HCT116 (cell line): Measurements from ENCODE around the gene SUMO4. TPM values are rescaled to one million over a fixed set of nuclear protein-coding genes. Genes with fewer than 3 reads are reported as not detected.

Experiments used
- ATAC-seq: fragments of 200-7000 bp; cut with Tn5 transposase; 2 replicates; pipeline ENCODE4 v1.9.1; 2020; ENCODE audit warnings: mild to moderate bottlenecking, moderate library complexity
- BruUV-seq: library from RNA; stranded (reverse); fragments of 400-500 nt; replicated peaks from 2 replicates; lab custom pipeline; 2021; lab: Mats Ljungman, UMichigan
- CTCF ChIA-PET: fragments of 300-600 bp; sonication (Branson Sonifier 250); formaldehyde crosslinking; loops from one replicate; lab custom pipeline; 2021; ENCODE audit warnings: antibody characterized with exemption; lab: Charles Lee
- POLR2A ChIA-PET: fragments of 300-600, 350-600 bp; sonication (Branson Sonifier 250); formaldehyde crosslinking; loops from one replicate; lab custom pipeline; 2021; ENCODE audit warnings: antibody characterized with exemption; lab: Charles Lee
- RAD21 ChIA-PET, 2 experiments: fragments of 300-600 bp; sonication (Branson Sonifier 250); formaldehyde crosslinking; loops; one replicate each; lab custom pipeline; 2023; ENCODE audit warnings: low total read pairs in 2 of 2; ENCODE audit not compliant: uncharacterized antibody in 2 of 2, unreplicated experiment in 2 of 2, low non-redundant PET in 1 of 2; lab: Charles Lee
- DNase-seq: peaks from one replicate; pipeline ENCODE4 v3.0.0-alpha.2; 2010; ENCODE audit warnings: low read depth, low spot score
- H2AFZ ChIP-seq: fragments of 200-600 bp; shearing (Covaris generic), sonication (generic); 2 replicates; pipeline ENCODE4 v1.6.1; 2017; ENCODE audit warnings: low read depth, mixed run types, mixed read lengths, antibody characterized with exemption, low read length; ENCODE audit not compliant: poor library complexity, severe bottlenecking
- H3K27ac ChIP-seq: 2 replicates; pipeline ENCODE4 v1.5.1; 2012; ENCODE audit warnings: low read depth, low read length
- H3K27me3 ChIP-seq: fragments of 200-600 bp; sonication (generic); 2 replicates; pipeline ENCODE4 v1.6.1; 2016; ENCODE audit warnings: mixed run types, low read length, mixed read lengths; ENCODE audit not compliant: insufficient read depth
- H3K36me3 ChIP-seq, 2 experiments: fragments of 200-500 bp in 1 of 2; fragments of 200-600 bp in 1 of 2; sonication (Bioruptor generic) in 1 of 2; sonication (generic) in 1 of 2; 2 replicates each; pipeline versions ENCODE4 v1.5.1 to v1.6.1; 2014 to 2016; ENCODE audit warnings: low read length in 2 of 2, inconsistent platforms in 1 of 2, mixed read lengths in 1 of 2, mixed run types in 1 of 2; ENCODE audit not compliant: insufficient read depth in 2 of 2, control insufficient read depth in 1 of 2
- H3K4me1 ChIP-seq, 2 experiments: fragments of 200-600 bp in 1 of 2; sonication (generic) in 1 of 2; 2 replicates each; pipeline versions ENCODE4 v1.5.1 to v1.6.1; 2012 to 2017; ENCODE audit warnings: low read length in 2 of 2, inconsistent platforms in 1 of 2, mild to moderate bottlenecking in 1 of 2, mixed read lengths in 1 of 2, mixed run types in 1 of 2, moderate library complexity in 1 of 2; ENCODE audit not compliant: insufficient read depth in 2 of 2, control insufficient read depth in 1 of 2
- H3K4me2 ChIP-seq: fragments of 200-600 bp; sonication (generic); 2 replicates; pipeline ENCODE4 v1.6.1; 2017; ENCODE audit warnings: mixed run types, low read length, mixed read lengths
- H3K4me3 ChIP-seq, 2 experiments: fragments of 200-600 bp in 1 of 2; sonication (generic) in 1 of 2; replicated peaks in 1 of 2; 2 replicates each; pipeline ENCODE4 v1.5.1; 2011 to 2016; ENCODE audit warnings: low read length in 2 of 2, control low read depth in 1 of 2, low read depth in 1 of 2, mild to moderate bottlenecking in 1 of 2, mixed read lengths in 1 of 2, mixed run types in 1 of 2
- H3K79me2 ChIP-seq: fragments of 200-600 bp; sonication (generic); 2 replicates; pipeline ENCODE4 v1.6.1; 2017; ENCODE audit warnings: mild to moderate bottlenecking, mixed run types, low read length, moderate library complexity, mixed read lengths; ENCODE audit not compliant: insufficient read depth
- H3K9ac ChIP-seq: fragments of 200-600 bp; sonication (generic); 2 replicates; pipeline ENCODE4 v1.6.1; 2016; ENCODE audit warnings: low read length, mixed read lengths
- H3K9me2 ChIP-seq: fragments of 200-600 bp; sonication (generic), shearing (Covaris generic); 2 replicates; pipeline ENCODE4 v1.6.1; 2017; ENCODE audit warnings: mixed run types, mild to moderate bottlenecking, moderate library complexity; ENCODE audit not compliant: insufficient read depth
- H3K9me3 ChIP-seq, 2 experiments: fragments of 200-500 bp in 1 of 2; fragments of 200-600 bp in 1 of 2; sonication (Bioruptor generic) in 1 of 2; sonication (generic) in 1 of 2; 2 replicates each; pipeline ENCODE4 v1.6.1; 2014 to 2017; ENCODE audit warnings: low read length in 2 of 2, mixed read lengths in 2 of 2, inconsistent platforms in 1 of 2, low read depth in 1 of 2, mild to moderate bottlenecking in 1 of 2, mixed run types in 1 of 2, moderate library complexity in 1 of 2; ENCODE audit not compliant: control insufficient read depth in 1 of 2, insufficient read depth in 1 of 2
- H4K20me1 ChIP-seq: fragments of 200-600 bp; sonication (generic), shearing (Covaris generic); 2 replicates; pipeline ENCODE4 v1.6.1; 2017; ENCODE audit warnings: mixed run types, mild to moderate bottlenecking, moderate library complexity; ENCODE audit not compliant: insufficient read depth
- CEBPB ChIP-seq: IDR thresholded peaks from 2 replicates; pipeline ENCODE4 v1.6.1; 2012; ENCODE audit warnings: low read depth
- POLR2AphosphoS5 ChIP-seq: IDR thresholded peaks from 2 replicates; pipeline ENCODE4 v1.6.1; 2011; ENCODE audit warnings: mild to moderate bottlenecking, low read depth, low read length, moderate library complexity
- ZFX ChIP-seq: fragments of 450-650 bp; IDR thresholded peaks from 2 replicates; pipeline ENCODE4 v1.6.1; 2017
- intact Hi-C: fragments of 100-400 bp; cut with micrococcal nuclease; formaldehyde crosslinking; loops from 2 replicates; pipeline ENCODE4 v1.10.0; 2022
- total RNA-seq: library from RNA; stranded (reverse); gene quantifications from one replicate; pipeline ENCODE4 v1.2.1, GENCODE V29; 2021; ENCODE audit not compliant: unreplicated experiment
- TF ChIP-seq, protein P1 (sequence below), 3 experiments: fragments of 200-600 bp in 1 of 3; sonication (generic) in 1 of 3; IDR thresholded peaks in 2 of 3; conservative IDR thresholded peaks in 1 of 3; 2 replicates each; pipeline ENCODE4 v1.5.1; 2012 to 2017; ENCODE audit warnings: low read depth in 2 of 3, low read length in 2 of 3, antibody characterized with exemption in 1 of 3, borderline replicate concordance in 1 of 3, control low read depth in 1 of 3, mild to moderate bottlenecking in 1 of 3, mixed read lengths in 1 of 3, mixed run types in 1 of 3, moderate library complexity in 1 of 3; ENCODE audit not compliant: insufficient read depth in 1 of 3
- TF ChIP-seq, protein P2 (sequence below): IDR thresholded peaks from 2 replicates; pipeline ENCODE4 v1.6.1; 2012
- TF ChIP-seq, protein P3 (sequence below): IDR thresholded peaks from 2 replicates; pipeline ENCODE4 v1.6.1; 2012; ENCODE audit warnings: low read depth

Gene SUMO4
- total RNA-seq, 1 experiment from 2014 or later: 1.6 TPM

DNA sequence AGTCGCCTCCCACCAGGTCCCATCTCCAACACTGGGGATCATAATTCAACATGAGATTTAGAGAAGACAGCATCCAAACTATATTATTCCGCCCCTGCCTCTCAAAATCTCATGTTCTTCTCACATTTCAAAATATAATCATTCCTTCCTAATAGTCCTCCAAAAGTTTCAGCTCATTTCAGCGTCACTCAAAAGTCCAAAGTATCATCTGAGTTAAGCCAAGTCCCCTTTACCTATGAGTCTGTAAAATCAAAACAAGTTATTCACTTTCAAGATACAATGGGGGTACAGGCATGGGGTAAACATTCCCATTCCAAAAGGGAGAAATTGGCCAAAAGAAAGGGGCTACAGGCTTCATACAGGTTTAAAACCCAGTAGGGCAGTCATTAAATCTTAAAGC lies 39.5 kb upstream of the SUMO4 start:
- Histone ChIP-seq H3K9me2 (no peaks in the 10 kb centered on the region), H2AFZ (no peak overlapping the region), H3K4me3 (no peak overlapping the region), H3K9me3 (no peaks in the 10 kb centered on the region), H3K27me3 (no peaks in the 10 kb centered on the region), H3K4me1 (peaks cover 12 to 22% of the 10 kb centered on the region in 2 experiments), H3K9ac (no peak overlapping the region), H4K20me1 (no peaks in the 10 kb centered on the region), H3K36me3 (no peaks in the 10 kb centered on the region), H3K4me2 (no peak overlapping the region), H3K79me2 (peaks cover 90% of the 10 kb centered on the region)
- intact Hi-C loops: no loop called here
- no peak for DNase-seq
- ChIA-PET CTCF (no interaction called here), RAD21 (no interaction called here)
- BruUV-seq: no TSS peak
- no peak for ATAC-seq
- TF ChIP-seq, protein P1, sequence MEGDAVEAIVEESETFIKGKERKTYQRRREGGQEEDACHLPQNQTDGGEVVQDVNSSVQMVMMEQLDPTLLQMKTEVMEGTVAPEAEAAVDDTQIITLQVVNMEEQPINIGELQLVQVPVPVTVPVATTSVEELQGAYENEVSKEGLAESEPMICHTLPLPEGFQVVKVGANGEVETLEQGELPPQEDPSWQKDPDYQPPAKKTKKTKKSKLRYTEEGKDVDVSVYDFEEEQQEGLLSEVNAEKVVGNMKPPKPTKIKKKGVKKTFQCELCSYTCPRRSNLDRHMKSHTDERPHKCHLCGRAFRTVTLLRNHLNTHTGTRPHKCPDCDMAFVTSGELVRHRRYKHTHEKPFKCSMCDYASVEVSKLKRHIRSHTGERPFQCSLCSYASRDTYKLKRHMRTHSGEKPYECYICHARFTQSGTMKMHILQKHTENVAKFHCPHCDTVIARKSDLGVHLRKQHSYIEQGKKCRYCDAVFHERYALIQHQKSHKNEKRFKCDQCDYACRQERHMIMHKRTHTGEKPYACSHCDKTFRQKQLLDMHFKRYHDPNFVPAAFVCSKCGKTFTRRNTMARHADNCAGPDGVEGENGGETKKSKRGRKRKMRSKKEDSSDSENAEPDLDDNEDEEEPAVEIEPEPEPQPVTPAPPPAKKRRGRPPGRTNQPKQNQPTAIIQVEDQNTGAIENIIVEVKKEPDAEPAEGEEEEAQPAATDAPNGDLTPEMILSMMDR (IDR thresholded peaks at IDR 0.05 in 2 of 3, conservative IDR thresholded peaks at IDR 0.05 in 1 of 3; ENCODE audit: borderline replicate concordance in 1 of 3, insufficient read depth in 1 of 3, low read depth in 2 of 3, low read length in 2 of 3): no peak
- TF ChIP-seq, protein P2, sequence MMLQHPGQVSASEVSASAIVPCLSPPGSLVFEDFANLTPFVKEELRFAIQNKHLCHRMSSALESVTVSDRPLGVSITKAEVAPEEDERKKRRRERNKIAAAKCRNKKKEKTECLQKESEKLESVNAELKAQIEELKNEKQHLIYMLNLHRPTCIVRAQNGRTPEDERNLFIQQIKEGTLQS: no peak
- TF ChIP-seq POLR2AphosphoS5: no peak
- no peak for TF ChIP-seq ZFX
- no peak for TF ChIP-seq CEBPB
- TF ChIP-seq, protein P3, sequence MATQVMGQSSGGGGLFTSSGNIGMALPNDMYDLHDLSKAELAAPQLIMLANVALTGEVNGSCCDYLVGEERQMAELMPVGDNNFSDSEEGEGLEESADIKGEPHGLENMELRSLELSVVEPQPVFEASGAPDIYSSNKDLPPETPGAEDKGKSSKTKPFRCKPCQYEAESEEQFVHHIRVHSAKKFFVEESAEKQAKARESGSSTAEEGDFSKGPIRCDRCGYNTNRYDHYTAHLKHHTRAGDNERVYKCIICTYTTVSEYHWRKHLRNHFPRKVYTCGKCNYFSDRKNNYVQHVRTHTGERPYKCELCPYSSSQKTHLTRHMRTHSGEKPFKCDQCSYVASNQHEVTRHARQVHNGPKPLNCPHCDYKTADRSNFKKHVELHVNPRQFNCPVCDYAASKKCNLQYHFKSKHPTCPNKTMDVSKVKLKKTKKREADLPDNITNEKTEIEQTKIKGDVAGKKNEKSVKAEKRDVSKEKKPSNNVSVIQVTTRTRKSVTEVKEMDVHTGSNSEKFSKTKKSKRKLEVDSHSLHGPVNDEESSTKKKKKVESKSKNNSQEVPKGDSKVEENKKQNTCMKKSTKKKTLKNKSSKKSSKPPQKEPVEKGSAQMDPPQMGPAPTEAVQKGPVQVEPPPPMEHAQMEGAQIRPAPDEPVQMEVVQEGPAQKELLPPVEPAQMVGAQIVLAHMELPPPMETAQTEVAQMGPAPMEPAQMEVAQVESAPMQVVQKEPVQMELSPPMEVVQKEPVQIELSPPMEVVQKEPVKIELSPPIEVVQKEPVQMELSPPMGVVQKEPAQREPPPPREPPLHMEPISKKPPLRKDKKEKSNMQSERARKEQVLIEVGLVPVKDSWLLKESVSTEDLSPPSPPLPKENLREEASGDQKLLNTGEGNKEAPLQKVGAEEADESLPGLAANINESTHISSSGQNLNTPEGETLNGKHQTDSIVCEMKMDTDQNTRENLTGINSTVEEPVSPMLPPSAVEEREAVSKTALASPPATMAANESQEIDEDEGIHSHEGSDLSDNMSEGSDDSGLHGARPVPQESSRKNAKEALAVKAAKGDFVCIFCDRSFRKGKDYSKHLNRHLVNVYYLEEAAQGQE: no peak
- TF ChIP-seq, all 23 proteins: peak for 0
- POLR2A ChIA-PET: no interaction called here
- no peak overlapping the region for H3K27ac ChIP-seq
